ENCODE measurements around the gene PRELID3B. TPM values are rescaled to one million over a fixed set of nuclear protein-coding genes. Genes with fewer than 3 reads are reported as not detected.

Gene PRELID3B
- total and polyA plus RNA-seq, 7 experiments from 2014 or later: 17.6 to 70.4 (median 42.0) TPM

GRCh38 chr20:58993332-58994248 lies 49.0 kb downstream of the PRELID3B start:
- Mint-ChIP-seq H3K4me3 (no peak overlapping the region), H3K4me1 (peaks cover 0 to 3% (median 0%) of the 10 kb centered on the region in 7 donors), H3K27ac (peak overlapping the region in 1 of 9 donors; percentile 41), H3K36me3 (peaks cover 21 to 67% (median 30%) of the 10 kb centered on the region in 5 donors), H3K27me3 (no peaks in the 10 kb centered on the region), H3K9me3 (no peaks in the 10 kb centered on the region)
- Histone ChIP-seq H3K27ac (ENCODE audit: low read depth, low read length) (no peak overlapping the region), H3K9me3 (ENCODE audit: control insufficient read depth in 2 of 3, low read length in 3 of 3) (no peaks in the 10 kb centered on the region), H3K4me1 (ENCODE audit: control insufficient read depth in 2 of 2, insufficient read depth in 2 of 2, low read length in 2 of 2) (no peaks in the 10 kb centered on the region), H3K36me3 (ENCODE audit: control insufficient read depth in 2 of 3, insufficient read depth in 3 of 3, low read length in 3 of 3) (peaks cover 29 to 88% (median 37%) of the 10 kb centered on the region in 3 experiments), H3K4me3 (ENCODE audit: low read length) (no peak overlapping the region), H3K27me3 (ENCODE audit: control insufficient read depth in 2 of 2, insufficient read depth in 2 of 2, low read length in 2 of 2) (no peaks in the 10 kb centered on the region)
- ATAC-seq: no peak
- intact Hi-C loops (cut with micrococcal nuclease): no loop called here
- CTCF ChIA-PET: interaction anchor here (1.3 kb wide), 1 partner anchor 24 kb away, joined by 4 read pairs; no protein-coding TSS in a partner anchor
- POLR2A ChIA-PET: interaction anchor here (0.8 kb wide), 1 partner anchor 12 kb away, joined by 5 read pairs; no protein-coding TSS in a partner anchor
- DNase-seq: no peak

- Mint-ChIP-seq H3K27ac (peak overlapping the region in 3 of 9 donors; percentile 3 to 25 (median 14)), H3K4me3 (no peak overlapping the region), H3K36me3 (peaks cover 21 to 67% (median 30%) of the 10 kb centered on the region in 5 donors), H3K9me3 (no peaks in the 10 kb centered on the region), H3K27me3 (no peaks in the 10 kb centered on the region), H3K4me1 (peaks cover 0 to 4% (median 0%) of the 10 kb centered on the region in 7 donors)
- Histone ChIP-seq H3K27ac (ENCODE audit: low read depth, low read length) (no peak overlapping the region), H3K9me3 (ENCODE audit: control insufficient read depth in 2 of 3, low read length in 3 of 3) (no peaks in the 10 kb centered on the region), H3K4me3 (ENCODE audit: low read length) (no peak overlapping the region), H3K27me3 (ENCODE audit: control insufficient read depth in 2 of 2, insufficient read depth in 2 of 2, low read length in 2 of 2) (no peaks in the 10 kb centered on the region), H3K36me3 (ENCODE audit: control insufficient read depth in 2 of 3, insufficient read depth in 3 of 3, low read length in 3 of 3) (peaks cover 31 to 95% (median 43%) of the 10 kb centered on the region in 3 experiments), H3K4me1 (ENCODE audit: control insufficient read depth in 2 of 2, insufficient read depth in 2 of 2, low read length in 2 of 2) (no peaks in the 10 kb centered on the region)
- CTCF ChIA-PET: no interaction called here
- intact Hi-C loops (cut with micrococcal nuclease): no loop called here
- DNase-seq (no peak), ATAC-seq (no peak)
- POLR2A ChIA-PET: interaction anchor here (0.8 kb wide), 1 partner anchor 11 kb away, joined by 5 read pairs; no protein-coding TSS in a partner anchor
Observed at GRCh38 chr20:58992911-58993310, 49.7 kb downstream of the PRELID3B start.

- Mint-ChIP-seq H3K27me3 (no peaks in the 10 kb centered on the region), H3K36me3 (peaks cover 21 to 67% (median 32%) of the 10 kb centered on the region in 5 donors), H3K4me1 (peaks cover 0 to 11% (median 3%) of the 10 kb centered on the region in 7 donors), H3K27ac (peak overlapping the region in 2 of 9 donors; percentile 42 to 45), H3K4me3 (no peak overlapping the region), H3K9me3 (no peaks in the 10 kb centered on the region)
- POLR2A ChIA-PET: interaction anchor here (1.0 kb wide), 1 partner anchor 16 kb away, joined by 3 read pairs; no protein-coding TSS in a partner anchor
- DNase-seq: no peak
- intact Hi-C loops (cut with micrococcal nuclease): loop anchor here in 1 of 2 donors (2.0 kb wide), 1 partner anchor 13 kb away; no protein-coding TSS in a partner anchor
- Histone ChIP-seq H3K27me3 (ENCODE audit: control insufficient read depth in 2 of 2, insufficient read depth in 2 of 2, low read length in 2 of 2) (no peaks in the 10 kb centered on the region), H3K4me3 (ENCODE audit: low read length) (no peak overlapping the region), H3K4me1 (ENCODE audit: control insufficient read depth in 2 of 2, insufficient read depth in 2 of 2, low read length in 2 of 2) (no peaks in the 10 kb centered on the region), H3K9me3 (ENCODE audit: control insufficient read depth in 2 of 3, low read length in 3 of 3) (no peaks in the 10 kb centered on the region), H3K36me3 (ENCODE audit: control insufficient read depth in 2 of 3, insufficient read depth in 3 of 3, low read length in 3 of 3) (peaks cover 41 to 96% (median 50%) of the 10 kb centered on the region in 3 experiments), H3K27ac (ENCODE audit: low read depth, low read length) (no peak overlapping the region)
- ATAC-seq: no peak
- CTCF ChIA-PET: no interaction called here
Observed at GRCh38 chr20:58991715-58992114, 50.9 kb downstream of the PRELID3B start.

GRCh38 chr20:58990651-58991445 lies 51.7 kb downstream of the PRELID3B start:
- Mint-ChIP-seq H3K4me3 (no peak overlapping the region), H3K27ac (peak overlapping the region in 2 of 9 donors; percentile 50 to 76), H3K36me3 (peaks cover 17 to 63% (median 32%) of the 10 kb centered on the region in 5 donors), H3K9me3 (peaks cover 0 to 1% (median 0%) of the 10 kb centered on the region in 11 donors), H3K27me3 (no peaks in the 10 kb centered on the region), H3K4me1 (peaks cover 0 to 14% (median 9%) of the 10 kb centered on the region in 7 donors)
- ATAC-seq (no peak), DNase-seq (no peak)
- H3K27ac ChIP-seq (ENCODE audit: low read depth, low read length): no peak overlapping the region
- CTCF ChIA-PET: interaction anchor here (1.0 kb wide), 1 partner anchor 40 kb away, joined by 3 read pairs; no protein-coding TSS in a partner anchor
- no peaks in the 10 kb centered on the region for H3K9me3 ChIP-seq (ENCODE audit: control insufficient read depth in 2 of 3, low read length in 3 of 3)
- intact Hi-C loops (cut with micrococcal nuclease): loop anchor here in 1 of 2 donors (2.0 kb wide), 1 partner anchor 14 kb away; no protein-coding TSS in a partner anchor
- no peak overlapping the region for H3K4me3 ChIP-seq (ENCODE audit: low read length)
- H3K36me3 ChIP-seq (ENCODE audit: control insufficient read depth in 2 of 3, insufficient read depth in 3 of 3, low read length in 3 of 3): peaks cover 36 to 97% (median 50%) of the 10 kb centered on the region in 3 experiments
- H3K27me3 ChIP-seq (ENCODE audit: control insufficient read depth in 2 of 2, insufficient read depth in 2 of 2, low read length in 2 of 2): no peaks in the 10 kb centered on the region
- POLR2A ChIA-PET: interaction anchor here (1.2 kb wide), 1 partner anchor 41 kb away, joined by 6 read pairs; the partner anchor contains the start of gene ATP5F1E
- no peaks in the 10 kb centered on the region for H3K4me1 ChIP-seq (ENCODE audit: control insufficient read depth in 2 of 2, insufficient read depth in 2 of 2, low read length in 2 of 2)

- peaks cover 36 to 84% (median 50%) of the 10 kb centered on the region in 3 experiments for H3K36me3 ChIP-seq (ENCODE audit: control insufficient read depth in 2 of 3, insufficient read depth in 3 of 3, low read length in 3 of 3)
- DNase-seq: no peak
- H3K36me3 Mint-ChIP-seq: peaks cover 10 to 51% (median 28%) of the 10 kb centered on the region in 5 donors
- H3K27me3 Mint-ChIP-seq: no peaks in the 10 kb centered on the region
- H3K27ac ChIP-seq (ENCODE audit: low read depth, low read length): no peak overlapping the region
- ChIA-PET CTCF (no interaction called here), POLR2A (interaction anchor here (0.9 kb wide), 1 partner anchor 100 kb away, joined by 3 read pairs; no protein-coding TSS in a partner anchor)
- peak overlapping the region in 3 of 9 donors; percentile 28 to 87 (median 59) for H3K27ac Mint-ChIP-seq
- no peaks in the 10 kb centered on the region for H3K27me3 ChIP-seq (ENCODE audit: control insufficient read depth in 2 of 2, insufficient read depth in 2 of 2, low read length in 2 of 2)
- peaks cover 10 to 26% (median 22%) of the 10 kb centered on the region in 7 donors for H3K4me1 Mint-ChIP-seq
- no peak for ATAC-seq
- peaks cover 0 to 1% (median 0%) of the 10 kb centered on the region in 11 donors for H3K9me3 Mint-ChIP-seq
- H3K9me3 ChIP-seq (ENCODE audit: control insufficient read depth in 2 of 3, low read length in 3 of 3): no peaks in the 10 kb centered on the region
- no peak overlapping the region for H3K4me3 Mint-ChIP-seq
- no peak overlapping the region for H3K4me3 ChIP-seq (ENCODE audit: low read length)
- H3K4me1 ChIP-seq (ENCODE audit: control insufficient read depth in 2 of 2, insufficient read depth in 2 of 2, low read length in 2 of 2): peaks cover 0 to 7% of the 10 kb centered on the region in 2 donors
- intact Hi-C loops (cut with micrococcal nuclease): no loop called here
Observed at GRCh38 chr20:58989196-58989595, 53.4 kb downstream of the PRELID3B start.

GRCh38 chr20:58988565-58988882 lies 54.1 kb downstream of the PRELID3B start:
- ChIA-PET CTCF (interaction anchor here (0.6 kb wide), 1 partner anchor 415 kb away, joined by 3 read pairs; no protein-coding TSS in a partner anchor), POLR2A (interaction anchor here (1.4 kb wide), 1 partner anchor 10 kb away, joined by 4 read pairs; no protein-coding TSS in a partner anchor)
- Histone ChIP-seq H3K27ac (ENCODE audit: low read depth, low read length) (no peak overlapping the region), H3K9me3 (ENCODE audit: control insufficient read depth in 2 of 3, low read length in 3 of 3) (no peaks in the 10 kb centered on the region), H3K4me1 (ENCODE audit: control insufficient read depth in 2 of 2, insufficient read depth in 2 of 2, low read length in 2 of 2) (peaks cover 7 to 14% of the 10 kb centered on the region in 2 donors), H3K27me3 (ENCODE audit: control insufficient read depth in 2 of 2, insufficient read depth in 2 of 2, low read length in 2 of 2) (no peaks in the 10 kb centered on the region), H3K36me3 (ENCODE audit: control insufficient read depth in 2 of 3, insufficient read depth in 3 of 3, low read length in 3 of 3) (peaks cover 31 to 78% (median 50%) of the 10 kb centered on the region in 3 experiments), H3K4me3 (ENCODE audit: low read length) (no peak overlapping the region)
- no peaks in the 10 kb centered on the region for H3K27me3 Mint-ChIP-seq
- DNase-seq (no peak), ATAC-seq (no peak)
- H3K4me1 Mint-ChIP-seq: peaks cover 17 to 32% (median 29%) of the 10 kb centered on the region in 7 donors
- peaks cover 10 to 45% (median 26%) of the 10 kb centered on the region in 5 donors for H3K36me3 Mint-ChIP-seq
- H3K4me3 Mint-ChIP-seq: no peak overlapping the region
- peaks cover 0 to 1% (median 0%) of the 10 kb centered on the region in 11 donors for H3K9me3 Mint-ChIP-seq
- peak overlapping the region in 3 of 9 donors; percentile 28 to 87 (median 75) for H3K27ac Mint-ChIP-seq
- intact Hi-C loops (cut with micrococcal nuclease): no loop called here
